Measurements from ENCODE around the gene CRY2. TPM values are rescaled to one million over a fixed set of nuclear protein-coding genes. Genes with fewer than 3 reads are reported as not detected.

CRY2 gene
- total RNA-seq, 1 donor from 2014 or later, result 23.8 TPM

DNA sequence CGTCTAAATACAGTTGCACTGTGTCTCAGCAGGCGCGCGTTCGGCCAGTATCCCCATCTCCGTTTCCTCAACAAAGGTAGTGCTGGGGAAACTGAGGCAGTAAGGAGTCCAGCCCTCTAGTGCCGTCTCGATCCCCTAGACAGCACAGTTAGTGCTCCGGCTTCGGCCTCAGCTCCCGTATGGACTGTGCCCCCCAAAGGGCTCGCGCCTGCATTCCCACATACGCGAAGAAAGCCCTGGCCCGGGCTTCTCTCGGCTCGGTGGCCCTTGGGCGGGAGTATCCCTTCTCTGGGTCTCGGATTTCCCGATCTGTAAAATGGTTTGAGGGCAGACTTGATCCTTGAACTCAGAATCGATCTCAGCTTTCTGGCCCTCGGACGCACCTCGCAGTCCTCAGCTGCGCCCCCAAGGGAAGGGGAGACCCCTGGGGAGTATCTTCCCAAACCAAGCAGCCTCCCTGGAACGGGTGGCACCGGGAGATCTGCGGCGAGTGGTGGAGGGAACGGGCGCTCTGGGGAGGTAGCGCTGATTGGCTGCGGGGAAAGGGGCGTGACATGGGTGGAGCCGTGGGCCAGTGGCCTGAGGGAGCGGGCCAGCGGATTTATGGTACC, 71.2 kb downstream of the CRY2 start:
- TF ChIP-seq, protein P1, sequence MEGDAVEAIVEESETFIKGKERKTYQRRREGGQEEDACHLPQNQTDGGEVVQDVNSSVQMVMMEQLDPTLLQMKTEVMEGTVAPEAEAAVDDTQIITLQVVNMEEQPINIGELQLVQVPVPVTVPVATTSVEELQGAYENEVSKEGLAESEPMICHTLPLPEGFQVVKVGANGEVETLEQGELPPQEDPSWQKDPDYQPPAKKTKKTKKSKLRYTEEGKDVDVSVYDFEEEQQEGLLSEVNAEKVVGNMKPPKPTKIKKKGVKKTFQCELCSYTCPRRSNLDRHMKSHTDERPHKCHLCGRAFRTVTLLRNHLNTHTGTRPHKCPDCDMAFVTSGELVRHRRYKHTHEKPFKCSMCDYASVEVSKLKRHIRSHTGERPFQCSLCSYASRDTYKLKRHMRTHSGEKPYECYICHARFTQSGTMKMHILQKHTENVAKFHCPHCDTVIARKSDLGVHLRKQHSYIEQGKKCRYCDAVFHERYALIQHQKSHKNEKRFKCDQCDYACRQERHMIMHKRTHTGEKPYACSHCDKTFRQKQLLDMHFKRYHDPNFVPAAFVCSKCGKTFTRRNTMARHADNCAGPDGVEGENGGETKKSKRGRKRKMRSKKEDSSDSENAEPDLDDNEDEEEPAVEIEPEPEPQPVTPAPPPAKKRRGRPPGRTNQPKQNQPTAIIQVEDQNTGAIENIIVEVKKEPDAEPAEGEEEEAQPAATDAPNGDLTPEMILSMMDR (IDR thresholded peaks at IDR 0.05; ENCODE audit: unreplicated experiment), result no peak
- Mint-ChIP-seq H3K4me3 (ENCODE audit: unreplicated experiment) (peak overlapping the region; percentile 95), H3K27me3 (ENCODE audit: unreplicated experiment) (peaks cover 29% of the 10 kb centered on the region), H3K4me1 (ENCODE audit: unreplicated experiment) (peaks cover 22% of the 10 kb centered on the region), H3K27ac (ENCODE audit: unreplicated experiment) (peak overlapping the region; percentile 92), H3K9me3 (ENCODE audit: unreplicated experiment) (no peaks in the 10 kb centered on the region), H3K36me3 (ENCODE audit: low read depth, unreplicated experiment) (no peaks in the 10 kb centered on the region)
- DNase-seq (ENCODE audit: low spot score), result peak; percentile 78

DNA sequence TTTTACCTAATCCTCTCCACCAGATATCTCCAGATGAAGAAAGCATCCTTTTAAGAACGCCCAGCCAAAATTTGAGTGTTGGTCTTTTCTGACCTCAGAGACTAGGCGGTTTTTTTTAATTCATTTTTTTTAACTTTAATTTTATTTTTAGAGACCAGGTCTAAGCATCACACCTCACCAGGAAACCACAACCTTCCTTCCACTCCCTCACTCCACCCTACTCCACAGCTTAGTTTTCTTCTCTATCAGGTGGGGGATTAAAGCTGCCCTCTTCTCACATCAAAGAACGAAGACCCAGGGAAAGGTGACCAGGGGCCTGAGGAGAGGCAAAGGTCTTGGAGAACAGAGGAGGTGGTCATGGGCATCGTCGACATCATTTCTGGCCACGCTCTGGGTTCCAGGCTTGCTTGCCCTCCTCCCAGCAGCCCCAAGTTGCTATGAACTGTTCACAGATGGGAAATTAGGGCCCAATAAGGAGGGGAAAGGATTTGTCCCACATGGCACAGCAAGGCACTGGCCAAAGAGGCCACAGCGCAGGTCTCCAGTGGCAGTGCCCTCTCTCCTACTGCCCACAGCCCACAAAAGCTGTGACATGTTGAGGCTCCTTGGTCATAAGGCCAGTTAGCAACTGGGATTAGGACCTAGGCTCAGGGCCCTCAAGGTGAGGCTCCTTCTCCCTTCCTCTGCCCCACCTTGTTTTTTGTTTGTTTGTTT, 71.8 kb downstream of the CRY2 start:
- Mint-ChIP-seq H3K36me3 (ENCODE audit: low read depth, unreplicated experiment) (no peaks in the 10 kb centered on the region), H3K27me3 (ENCODE audit: unreplicated experiment) (peaks cover 33% of the 10 kb centered on the region), H3K4me3 (ENCODE audit: unreplicated experiment) (peak overlapping the region; percentile 95), H3K27ac (ENCODE audit: unreplicated experiment) (no peak overlapping the region), H3K4me1 (ENCODE audit: unreplicated experiment) (peaks cover 25% of the 10 kb centered on the region), H3K9me3 (ENCODE audit: unreplicated experiment) (no peaks in the 10 kb centered on the region)
- TF ChIP-seq, protein P1 (IDR thresholded peaks at IDR 0.05; ENCODE audit: unreplicated experiment), result no peak
- no peak for DNase-seq (ENCODE audit: low spot score)

- Mint-ChIP-seq H3K4me3 (ENCODE audit: unreplicated experiment) (no peak overlapping the region), H3K9me3 (ENCODE audit: unreplicated experiment) (no peaks in the 10 kb centered on the region), H3K27ac (ENCODE audit: unreplicated experiment) (no peak overlapping the region), H3K27me3 (ENCODE audit: unreplicated experiment) (peaks cover 34% of the 10 kb centered on the region), H3K4me1 (ENCODE audit: unreplicated experiment) (peaks cover 28% of the 10 kb centered on the region), H3K36me3 (ENCODE audit: low read depth, unreplicated experiment) (no peaks in the 10 kb centered on the region)
- DNase-seq (ENCODE audit: low spot score), result no peak
- TF ChIP-seq, protein P1 (IDR thresholded peaks at IDR 0.05; ENCODE audit: unreplicated experiment), result no peak
These were observed 72.7 kb downstream of the CRY2 start for GRCh38 chr11:45919806-45920530.

DNA sequence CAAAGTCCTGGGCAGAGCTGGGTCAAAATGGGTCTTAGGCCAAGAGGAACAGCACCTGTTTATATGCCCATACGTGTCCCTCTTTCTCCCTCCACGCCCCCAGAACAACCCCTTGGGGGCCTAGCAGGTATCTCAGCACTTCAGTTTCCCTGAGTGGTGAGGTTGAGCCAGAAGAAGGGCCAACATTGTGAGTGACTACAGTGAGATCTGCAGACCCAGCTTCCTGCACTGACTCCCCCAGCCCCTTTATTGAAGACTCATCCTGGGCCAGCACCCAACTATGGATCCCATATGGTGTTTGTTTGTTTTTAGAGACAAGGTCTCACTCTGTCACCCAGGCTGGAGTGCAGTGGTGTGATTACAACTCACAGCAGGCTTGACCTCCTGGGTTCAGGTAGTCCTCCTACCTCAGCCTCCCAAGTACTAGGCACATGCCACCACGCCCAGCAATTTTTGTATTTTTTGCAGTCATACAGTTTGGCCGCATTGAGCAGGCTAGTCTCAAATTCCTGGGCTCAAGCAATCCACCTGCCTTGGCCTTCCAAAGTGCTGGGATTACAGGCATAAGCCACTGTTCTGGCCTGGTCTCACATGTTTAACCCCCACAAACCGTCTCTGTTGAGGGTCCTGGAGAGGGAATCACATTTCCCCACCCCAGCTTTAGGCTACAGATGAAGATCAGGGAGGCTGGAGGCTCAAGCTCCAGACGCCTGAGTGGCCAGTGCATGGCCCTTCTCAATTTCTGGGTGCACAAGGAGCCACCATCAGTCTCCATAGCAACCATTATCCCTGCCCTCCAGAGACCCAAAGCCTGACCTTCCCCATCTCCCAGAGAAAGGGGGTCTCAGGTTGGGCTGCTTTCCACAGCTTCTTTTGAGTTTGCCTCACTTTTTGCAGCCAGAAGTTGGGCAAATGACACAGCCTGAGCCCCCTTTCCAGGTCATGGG, 73.5 kb downstream of the CRY2 start:
- H3K4me1 Mint-ChIP-seq (ENCODE audit: unreplicated experiment), result peaks cover 28% of the 10 kb centered on the region
- H3K9me3 Mint-ChIP-seq (ENCODE audit: unreplicated experiment), result no peaks in the 10 kb centered on the region
- DNase-seq (ENCODE audit: low spot score), result no peak
- peak overlapping the region; percentile 44 for H3K4me3 Mint-ChIP-seq (ENCODE audit: unreplicated experiment)
- TF ChIP-seq, protein P1 (IDR thresholded peaks at IDR 0.05; ENCODE audit: unreplicated experiment), result no peak
- peaks cover 34% of the 10 kb centered on the region for H3K27me3 Mint-ChIP-seq (ENCODE audit: unreplicated experiment)
- H3K27ac Mint-ChIP-seq (ENCODE audit: unreplicated experiment), result no peak overlapping the region
- no peaks in the 10 kb centered on the region for H3K36me3 Mint-ChIP-seq (ENCODE audit: low read depth, unreplicated experiment)
